ENCODE data around the gene ACTN4. TPM values are rescaled to one million over a fixed set of nuclear protein-coding genes. Genes with fewer than 3 reads are reported as not detected.

The ACTN4 gene
- total and polyA plus RNA-seq, 10 of the 15 experiments (the other 5 are each of a cell fraction or from before 2014, with no cell fraction given): 2.4 to 293 (median 72.5) TPM

- TF ChIP-seq ZBTB11 (CRISPR knock-in tag; IDR thresholded peaks at IDR 0.05) (no peak), NFXL1 (IDR thresholded peaks at IDR 0.05; ENCODE audit: borderline replicate concordance) (no peak), E2F8 (IDR thresholded peaks at IDR 0.05; ENCODE audit: low read depth, partially characterized antibody) (no peak)
Measured at GRCh38 chr19:38686530-38686888, 39.1 kb downstream of the ACTN4 start (continued).

- intact Hi-C loops (cut with micrococcal nuclease; ENCODE audit: unreplicated experiment) (loop anchor here (5.0 kb wide), 1 partner anchor 41 kb away; the partner anchor contains the start of gene ACTN4), in situ Hi-C loops (cut with MboI) (no loop called here)
- H3K79me2 ChIP-seq (ENCODE audit: control insufficient read depth, insufficient read depth, low read length): peaks cover 62% of the 10 kb centered on the region
- no peaks in the 10 kb centered on the region for H3K27me3 ChIP-seq (replicated peaks in 1 of 2; ENCODE audit: control insufficient read depth in 2 of 2, insufficient read depth in 2 of 2, low read length in 1 of 2)
- ATAC-seq (no peak), DNase-seq (ENCODE audit: low read depth, low spot score) (no peak), FAIRE-seq (no peak)
- no peak overlapping the region for H2AFZ ChIP-seq (ENCODE audit: control insufficient read depth, low read depth, low read length)
- no peak overlapping the region for H3K4me3 ChIP-seq
- BruUV-seq (replicated peaks): TSS peak; percentile 33
- peaks cover 54% of the 10 kb centered on the region for H3K4me1 ChIP-seq (ENCODE audit: control insufficient read depth, insufficient read depth, low read length)
- ChIA-PET SMC1A (ENCODE audit: uncharacterized antibody, unreplicated experiment) (interaction anchor here (1.7 kb wide), 1 partner anchor 41 kb away, joined by 5 read pairs; the partner anchor contains the start of gene ACTN4), RAD21 (ENCODE audit: unreplicated experiment) (interaction anchor here (0.6 kb wide), 1 partner anchor 164 kb away, joined by 3 read pairs; no protein-coding TSS in a partner anchor), POLR2A (interaction anchor here (0.6 kb wide), 1 partner anchor 299 kb away, joined by 6 read pairs; the partner anchor contains the start of gene SPRED3), CTCF (interaction anchor here (1.5 kb wide), 1 partner anchor 51 kb away, joined by 3 read pairs; no protein-coding TSS in a partner anchor)
- H3K9me3 ChIP-seq (replicated peaks; ENCODE audit: control insufficient read depth, insufficient read depth, low read length): no peaks in the 10 kb centered on the region
- no peak overlapping the region for H3K9ac ChIP-seq (ENCODE audit: control insufficient read depth, insufficient read depth, low read length)
- 96% methylated on average over 7 of the region's 7 CpGs for WGBS (ENCODE audit: insufficient coverage, insufficient replicate concordance, low lambda C conversion rate, missing lambda C conversion rate)
- TF ChIP-seq ATF7 (IDR thresholded peaks at IDR 0.05; ENCODE audit: low read depth) (no peak), CREM (IDR thresholded peaks at IDR 0.05; ENCODE audit: low read depth) (no peak), CHD1 (IDR thresholded peaks at IDR 0.05; ENCODE audit: low read depth, low read length) (no peak), SMC3 (IDR thresholded peaks at IDR 0.05; ENCODE audit: borderline replicate concordance, low read length) (no peak), SMAD5 (IDR thresholded peaks at IDR 0.05; ENCODE audit: low read depth) (no peak), SP1 (IDR thresholded peaks at IDR 0.05; ENCODE audit: low read depth, low read length) (no peak), POLR2A (IDR thresholded peaks at IDR 0.05; ENCODE audit: low read depth, low read length) (no peak)
- H3K4me2 ChIP-seq (ENCODE audit: control insufficient read depth, insufficient read depth): no peak overlapping the region
- peaks cover 5 to 7% of the 10 kb centered on the region in 2 experiments; a peak in 3 of 4 replicates for H3K36me3 ChIP-seq (ENCODE audit: control insufficient read depth in 2 of 2, insufficient read depth in 2 of 2, low read length in 1 of 2)
- H3K27ac ChIP-seq (ENCODE audit: control insufficient read depth, insufficient read depth): no peak overlapping the region
- no peaks in the 10 kb centered on the region for H4K20me1 ChIP-seq (ENCODE audit: control insufficient read depth, insufficient read depth)
Measured at GRCh38 chr19:38687837-38688378, 40.5 kb downstream of the ACTN4 start.

Measured in GM12878 (cell line).